SU-DHL-6 (cell line): ENCODE data around the gene FXYD3.

Experiments used
- H2AFZ ChIP-seq: fragments of 200-600 bp; sonication (generic); 2 replicates; pipeline ENCODE4 v1.6.1; 2014; ENCODE audit warnings: low read depth, mild to moderate bottlenecking, moderate library complexity, mixed read lengths, antibody characterized with exemption, low read length; ENCODE audit not compliant: severe bottlenecking
- H3F3A ChIP-seq: fragments of 200-600 bp; shearing (Covaris generic); 2 replicates; pipeline ENCODE4 v1.6.0; 2016; ENCODE audit warnings: antibody characterized with exemption, mild to moderate bottlenecking; ENCODE audit not compliant: insufficient read depth
- H3K27ac ChIP-seq: fragments of 200-600 bp; sonication (generic); 2 replicates; pipeline ENCODE4 v1.5.1; 2016; ENCODE audit warnings: low read depth, mild to moderate bottlenecking, low read length, moderate library complexity, mixed read lengths
- H3K27me3 ChIP-seq: fragments of 200-600 bp; sonication (generic), shearing (Covaris generic); 2 replicates; pipeline ENCODE4 v1.6.0; 2014; ENCODE audit warnings: mild to moderate bottlenecking, low read length
- H3K36me3 ChIP-seq: fragments of 200-600 bp; sonication (generic); 2 replicates; pipeline ENCODE4 v1.6.1; 2014; ENCODE audit warnings: mild to moderate bottlenecking, low read length, mixed read lengths
- H3K4me2 ChIP-seq: fragments of 300-600, 200-600 bp; shearing (Covaris generic), sonication (generic); 2 replicates; pipeline ENCODE4 v1.6.0; 2014; ENCODE audit warnings: low read length, low read depth, mild to moderate bottlenecking; ENCODE audit not compliant: poor library complexity, severe bottlenecking
- H3K4me3 ChIP-seq: fragments of 200-600 bp; sonication (generic); 2 replicates; pipeline ENCODE4 v1.5.1; 2014; ENCODE audit warnings: antibody characterized with exemption, low read length, mild to moderate bottlenecking, mixed read lengths; ENCODE audit not compliant: insufficient read depth, poor library complexity, severe bottlenecking
- H3K79me2 ChIP-seq: fragments of 200-600 bp; sonication (generic); 2 replicates; pipeline ENCODE4 v1.6.1; 2014; ENCODE audit warnings: mild to moderate bottlenecking, low read length, moderate library complexity; ENCODE audit not compliant: insufficient read depth
- H3K9ac ChIP-seq: fragments of 200-600 bp; sonication (generic); 2 replicates; pipeline ENCODE4 v1.7.0; 2014; ENCODE audit warnings: mild to moderate bottlenecking, low read length
- H3K9me2 ChIP-seq: fragments of 200-600 bp; sonication (generic); replicated peaks from 2 replicates; pipeline ENCODE4 v1.6.1; 2014; ENCODE audit warnings: low read length; ENCODE audit not compliant: insufficient read depth
- H3K9me3 ChIP-seq: fragments of 200-600 bp; sonication (generic); 2 replicates; pipeline ENCODE4 v1.6.1; 2014; ENCODE audit warnings: low read length, mixed read lengths; ENCODE audit not compliant: insufficient read depth
- H4K20me1 ChIP-seq: fragments of 200-600 bp; sonication (generic); 2 replicates; pipeline ENCODE4 v1.6.1; 2014; ENCODE audit warnings: low read depth, mild to moderate bottlenecking, antibody characterized with exemption, low read length, moderate library complexity, mixed read lengths
- EZH2phosphoT487 ChIP-seq: fragments of 200-600 bp; sonication (generic), shearing (Covaris generic); conservative IDR thresholded peaks from 2 replicates; pipeline ENCODE4 v1.6.1; 2018; ENCODE audit warnings: mild to moderate bottlenecking, antibody characterized with exemption, low read length, moderate library complexity, mixed read lengths
- TF ChIP-seq, protein P1 (sequence below): fragments of 200-600 bp; sonication (generic); IDR thresholded peaks from one replicate; pipeline ENCODE4 v1.5.1; 2017; ENCODE audit warnings: antibody characterized with exemption, mild to moderate bottlenecking, low read length, moderate library complexity; ENCODE audit not compliant: insufficient read depth, poor library complexity, severe bottlenecking

FXYD3 gene

DNA sequence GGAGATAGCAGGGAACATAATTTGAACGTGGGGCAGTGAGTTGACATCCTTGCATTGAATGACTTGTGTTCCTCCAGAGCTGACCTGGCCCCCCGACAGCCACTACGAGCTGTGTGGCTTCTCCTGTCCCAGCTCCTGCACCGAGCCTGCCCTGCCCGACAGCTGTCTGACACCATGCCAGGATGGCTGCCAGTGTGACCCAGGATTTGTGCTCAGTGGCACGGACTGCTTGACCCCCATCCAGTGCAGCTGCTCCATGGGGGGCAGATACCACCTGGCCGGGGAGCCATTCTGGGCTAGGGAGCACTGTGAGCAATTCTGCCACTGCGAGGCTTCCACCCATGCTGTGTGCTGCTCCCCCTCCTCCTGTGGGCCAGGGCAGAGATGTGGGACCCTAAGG lies 29.2 kb upstream of the FXYD3 start:
- H3K27ac ChIP-seq, result peak overlapping the region; percentile 98
- H3K79me2 ChIP-seq, result no peaks in the 10 kb centered on the region
- no peaks in the 10 kb centered on the region for H4K20me1 ChIP-seq
- H3K9ac ChIP-seq, result peak overlapping the region; percentile 59
- TF ChIP-seq, protein P1, sequence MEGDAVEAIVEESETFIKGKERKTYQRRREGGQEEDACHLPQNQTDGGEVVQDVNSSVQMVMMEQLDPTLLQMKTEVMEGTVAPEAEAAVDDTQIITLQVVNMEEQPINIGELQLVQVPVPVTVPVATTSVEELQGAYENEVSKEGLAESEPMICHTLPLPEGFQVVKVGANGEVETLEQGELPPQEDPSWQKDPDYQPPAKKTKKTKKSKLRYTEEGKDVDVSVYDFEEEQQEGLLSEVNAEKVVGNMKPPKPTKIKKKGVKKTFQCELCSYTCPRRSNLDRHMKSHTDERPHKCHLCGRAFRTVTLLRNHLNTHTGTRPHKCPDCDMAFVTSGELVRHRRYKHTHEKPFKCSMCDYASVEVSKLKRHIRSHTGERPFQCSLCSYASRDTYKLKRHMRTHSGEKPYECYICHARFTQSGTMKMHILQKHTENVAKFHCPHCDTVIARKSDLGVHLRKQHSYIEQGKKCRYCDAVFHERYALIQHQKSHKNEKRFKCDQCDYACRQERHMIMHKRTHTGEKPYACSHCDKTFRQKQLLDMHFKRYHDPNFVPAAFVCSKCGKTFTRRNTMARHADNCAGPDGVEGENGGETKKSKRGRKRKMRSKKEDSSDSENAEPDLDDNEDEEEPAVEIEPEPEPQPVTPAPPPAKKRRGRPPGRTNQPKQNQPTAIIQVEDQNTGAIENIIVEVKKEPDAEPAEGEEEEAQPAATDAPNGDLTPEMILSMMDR, result no peak
- no peak for TF ChIP-seq EZH2phosphoT487
- peaks cover 22% of the 10 kb centered on the region for H3F3A ChIP-seq
- H3K9me2 ChIP-seq, result no peaks in the 10 kb centered on the region
- no peaks in the 10 kb centered on the region for H3K36me3 ChIP-seq
- H3K4me3 ChIP-seq, result peak overlapping the region; percentile 1
- no peaks in the 10 kb centered on the region for H3K27me3 ChIP-seq
- no peak overlapping the region for H2AFZ ChIP-seq
- H3K9me3 ChIP-seq, result no peaks in the 10 kb centered on the region
- H3K4me2 ChIP-seq, result peak overlapping the region; percentile 58

DNA sequence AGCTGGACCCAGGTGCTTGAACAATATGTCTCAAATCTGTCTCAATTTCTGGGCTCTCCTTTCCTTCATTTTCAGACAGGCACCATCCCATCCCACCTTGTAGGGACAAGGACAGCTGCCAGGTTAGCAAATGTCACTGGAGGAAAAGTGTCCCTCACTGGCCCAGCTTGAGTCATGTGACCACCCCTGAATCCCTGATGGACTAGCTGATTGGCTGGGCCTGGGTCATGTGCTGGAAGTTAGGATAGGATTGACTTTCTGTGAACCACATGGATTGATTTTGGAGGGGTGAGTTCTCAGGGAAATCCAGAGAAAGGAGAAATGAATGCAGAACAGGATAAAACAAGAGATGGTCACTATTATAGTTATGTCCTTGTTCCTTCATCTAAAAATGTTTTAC lies 28.2 kb upstream of the FXYD3 start:
- Histone ChIP-seq H3K27me3 (no peaks in the 10 kb centered on the region), H3K4me3 (no peak overlapping the region), H4K20me1 (no peaks in the 10 kb centered on the region), H3K9me3 (no peaks in the 10 kb centered on the region), H3F3A (peaks cover 22% of the 10 kb centered on the region), H3K9me2 (no peaks in the 10 kb centered on the region), H3K9ac (no peak overlapping the region), H2AFZ (no peak overlapping the region), H3K4me2 (peak overlapping the region; percentile 58), H3K27ac (peak overlapping the region; percentile 98), H3K36me3 (no peaks in the 10 kb centered on the region), H3K79me2 (no peaks in the 10 kb centered on the region)
- no peak for TF ChIP-seq EZH2phosphoT487
- TF ChIP-seq, protein P1, result no peak

GRCh38 chr19:35088131-35088913 lies 27.3 kb upstream of the FXYD3 start:
- no peaks in the 10 kb centered on the region for H3K79me2 ChIP-seq
- no peaks in the 10 kb centered on the region for H3K27me3 ChIP-seq
- H3F3A ChIP-seq, result peaks cover 22% of the 10 kb centered on the region
- no peaks in the 10 kb centered on the region for H4K20me1 ChIP-seq
- H3K4me2 ChIP-seq, result no peak overlapping the region
- H3K9ac ChIP-seq, result no peak overlapping the region
- no peaks in the 10 kb centered on the region for H3K9me3 ChIP-seq
- H3K4me3 ChIP-seq, result no peak overlapping the region
- H3K27ac ChIP-seq, result peak overlapping the region; percentile 25; the same call in 1 of the 2 replicates
- H2AFZ ChIP-seq, result no peak overlapping the region
- no peaks in the 10 kb centered on the region for H3K9me2 ChIP-seq
- H3K36me3 ChIP-seq, result no peaks in the 10 kb centered on the region
- TF ChIP-seq, protein P1, result no peak
- no peak for TF ChIP-seq EZH2phosphoT487
